OCI-LY7 (cell line): ENCODE data around the gene PHAX.
"Not testable (repeated sequence)": the region's sequence is repeated elsewhere in the genome, so short reads cannot be mapped to it uniquely, and the experiment has no call there.

Experiments used
- CTCF ChIP-seq: fragments of 200-600 bp; sonication (generic); conservative IDR thresholded peaks from 2 replicates; pipeline ENCODE4 v1.5.1; 2014; ENCODE audit warnings: mild to moderate bottlenecking, antibody characterized with exemption, low read length, moderate library complexity, mixed read lengths
- EZH2phosphoT487 ChIP-seq: fragments of 200-600 bp; sonication (generic); IDR thresholded peaks from 2 replicates; pipeline ENCODE4 v1.6.1; 2018; ENCODE audit warnings: low read depth, borderline replicate concordance, mild to moderate bottlenecking, mixed run types, antibody characterized with exemption, low read length, moderate library complexity, mixed read lengths

GRCh38 chr5:126599971-126600630 is 646 bp upstream of the PHAX start:
- not testable (repeated sequence) for TF ChIP-seq CTCF, EZH2phosphoT487
